Suprapubic skin (tissue), 3 donors: ENCODE data around the gene KRTAP4-5.

Experiments used
- EP300 ChIP-seq: sonication (generic); formaldehyde crosslinking; IDR thresholded peaks from one replicate; pipeline ENCODE4 v1.6.1; 2017; ENCODE audit warnings: antibody characterized with exemption
- POLR2A ChIP-seq, 2 donors: fragments of 450-650 bp; IDR thresholded peaks; one replicate each; pipeline ENCODE4 v1.6.1; 2017; ENCODE audit warnings: antibody characterized with exemption in 2 of 2, mild to moderate bottlenecking in 2 of 2, moderate library complexity in 2 of 2
- TF ChIP-seq, protein P1 (sequence below), 2 donors: fragments of 200-600 bp in 1 of 2; fragments of 450-650 bp in 1 of 2; sonication (generic) in 1 of 2; IDR thresholded peaks; one replicate each; pipeline ENCODE4 v1.5.1; 2016 to 2019; ENCODE audit warnings: antibody characterized with exemption in 2 of 2, mild to moderate bottlenecking in 1 of 2, moderate library complexity in 1 of 2

DNA sequence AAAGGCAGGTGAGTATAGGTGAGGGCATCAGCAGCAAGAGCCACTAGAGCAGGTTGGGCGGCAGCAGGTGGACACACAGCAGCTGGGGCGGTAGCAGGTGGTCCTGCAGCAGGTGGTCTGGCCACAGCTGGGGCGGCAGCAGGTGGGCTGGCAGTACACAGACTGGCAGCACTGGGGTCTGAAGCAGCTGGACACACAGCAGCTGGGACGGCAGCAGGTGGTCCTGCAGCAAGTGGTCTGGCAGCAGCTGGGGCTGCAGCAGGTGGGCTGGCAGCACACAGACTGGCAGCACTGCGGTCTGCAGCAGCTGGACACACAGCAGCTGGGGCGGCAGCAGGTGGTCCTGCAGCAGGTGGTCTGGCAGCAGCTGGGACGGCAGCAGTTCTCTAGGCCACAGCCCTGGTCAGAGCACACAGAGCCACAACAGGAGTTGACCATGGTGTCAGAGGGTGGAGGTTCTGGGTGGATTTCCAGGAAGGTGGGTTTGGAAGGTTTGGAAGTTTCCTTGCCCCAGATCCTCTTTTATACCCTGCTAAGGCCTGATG, 28.2 kb upstream of the KRTAP4-5 start, which contains the start of gene KRTAP4-2:
- TF ChIP-seq, protein P1, sequence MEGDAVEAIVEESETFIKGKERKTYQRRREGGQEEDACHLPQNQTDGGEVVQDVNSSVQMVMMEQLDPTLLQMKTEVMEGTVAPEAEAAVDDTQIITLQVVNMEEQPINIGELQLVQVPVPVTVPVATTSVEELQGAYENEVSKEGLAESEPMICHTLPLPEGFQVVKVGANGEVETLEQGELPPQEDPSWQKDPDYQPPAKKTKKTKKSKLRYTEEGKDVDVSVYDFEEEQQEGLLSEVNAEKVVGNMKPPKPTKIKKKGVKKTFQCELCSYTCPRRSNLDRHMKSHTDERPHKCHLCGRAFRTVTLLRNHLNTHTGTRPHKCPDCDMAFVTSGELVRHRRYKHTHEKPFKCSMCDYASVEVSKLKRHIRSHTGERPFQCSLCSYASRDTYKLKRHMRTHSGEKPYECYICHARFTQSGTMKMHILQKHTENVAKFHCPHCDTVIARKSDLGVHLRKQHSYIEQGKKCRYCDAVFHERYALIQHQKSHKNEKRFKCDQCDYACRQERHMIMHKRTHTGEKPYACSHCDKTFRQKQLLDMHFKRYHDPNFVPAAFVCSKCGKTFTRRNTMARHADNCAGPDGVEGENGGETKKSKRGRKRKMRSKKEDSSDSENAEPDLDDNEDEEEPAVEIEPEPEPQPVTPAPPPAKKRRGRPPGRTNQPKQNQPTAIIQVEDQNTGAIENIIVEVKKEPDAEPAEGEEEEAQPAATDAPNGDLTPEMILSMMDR (IDR thresholded peaks at IDR 0.05) = no peak
- TF ChIP-seq POLR2A (IDR thresholded peaks at IDR 0.05) (no peak), EP300 (no peak)
